ENCODE results near the gene FAM229A.

The FAM229A gene

GRCh38 chr1:32346532-32347157, 15.6 kb downstream of the FAM229A start:
- DNase-seq: no peak

- peak; percentile 74 for DNase-seq
These were observed 16.9 kb downstream of the FAM229A start for GRCh38 chr1:32345289-32345827.

GRCh38 chr1:32342704-32343103, 19.6 kb downstream of the FAM229A start:
- no peak for DNase-seq

- no peak for DNase-seq
These were observed 20.3 kb downstream of the FAM229A start for GRCh38 chr1:32341971-32342370.

- DNase-seq: no peak
These were observed 21.0 kb downstream of the FAM229A start for GRCh38 chr1:32341186-32341757.

- no peak for DNase-seq
These were observed 22.8 kb downstream of the FAM229A start for GRCh38 chr1:32339363-32339978.

GRCh38 chr1:32338637-32339145, 23.6 kb downstream of the FAM229A start:
- DNase-seq: no peak

- DNase-seq: no peak
These were observed 24.2 kb downstream of the FAM229A start for GRCh38 chr1:32337855-32338636.

GRCh38 chr1:32336963-32337675, 25.2 kb downstream of the FAM229A start:
- no peak for DNase-seq

- DNase-seq: no peak
These were observed 25.7 kb downstream of the FAM229A start for GRCh38 chr1:32336591-32336932.

GRCh38 chr1:32335790-32336590, 26.3 kb downstream of the FAM229A start, which contains the start of gene MARCKSL1:
TSS of gene MARCKSL1 (minus strand) at chr1:32336233. CDS start at chr1:32336033, 200 bp downstream.
- DNase-seq: peak; percentile 66

GRCh38 chr1:32335535-32335789, 26.8 kb downstream of the FAM229A start:
- no peak for DNase-seq

GRCh38 chr1:32334864-32335534, 27.3 kb downstream of the FAM229A start:
- peak; percentile 21 for DNase-seq

GRCh38 chr1:32334274-32334861, 27.9 kb downstream of the FAM229A start:
- no peak for DNase-seq

GRCh38 chr1:32333251-32333963, 28.9 kb downstream of the FAM229A start:
- DNase-seq: no peak

- DNase-seq: no peak
These were observed 29.8 kb downstream of the FAM229A start for GRCh38 chr1:32332290-32333079.

GRCh38 chr1:32331549-32331948, 30.7 kb downstream of the FAM229A start:
- DNase-seq: no peak

GRCh38 chr1:32330558-32331151, 31.6 kb downstream of the FAM229A start:
- no peak for DNase-seq

- DNase-seq: no peak
These were observed 32.3 kb downstream of the FAM229A start for GRCh38 chr1:32329931-32330466.

Data from DMS79 treated with DMSO at 0.1 percent for 48 hours (cell line).